Inflammatory macrophage (primary cell): Measurements from ENCODE around the gene MED8.

ENCODE experiments used
- DNase-seq, 2 donors: peaks; one replicate each; pipeline ENCODE4 v3.0.0-alpha.2; 2020 to 2022
- total RNA-seq, 18 experiments: gene quantifications; one replicate each; lab custom pipeline; 2026; ENCODE audit warnings: mixed read lengths in 6 of 18, inconsistent platforms in 2 of 18; lab: John Stamatoyannopoulos, UW

Gene MED8
- 20.9 to 68.5 (median 46.3) reads per million in 18 experiments for total RNA-seq

- peak; percentile 98 for DNase-seq
Observed at GRCh38 chr1:43389326-43390313, at the start of gene MED8, which contains the start of gene SZT2. MED8 (minus strand) TSS chr1:43389800; CDS start chr1:43389764, 36 bp downstream. SZT2 (plus strand) TSS chr1:43389899; CDS start chr1:43389969, 70 bp downstream.

- DNase-seq: no peak
Observed at GRCh38 chr1:43438953-43439581, 49.5 kb upstream of the MED8 start.

GRCh38 chr1:43438576-43438952, 49.0 kb upstream of the MED8 start:
- no peak for DNase-seq

GRCh38 chr1:43438006-43438405, 48.4 kb upstream of the MED8 start:
- DNase-seq: no peak

GRCh38 chr1:43437031-43437973, 47.7 kb upstream of the MED8 start:
- DNase-seq: no peak

- DNase-seq: no peak
Observed at GRCh38 chr1:43436371-43436770, 46.8 kb upstream of the MED8 start.

GRCh38 chr1:43435146-43436145, 45.8 kb upstream of the MED8 start:
- DNase-seq: no peak

GRCh38 chr1:43434256-43434655, 44.7 kb upstream of the MED8 start:
- no peak for DNase-seq

- no peak for DNase-seq
Observed at GRCh38 chr1:43432907-43433306, 43.3 kb upstream of the MED8 start.

GRCh38 chr1:43432171-43432860, 42.7 kb upstream of the MED8 start:
- no peak for DNase-seq

- no peak for DNase-seq
Observed at GRCh38 chr1:43431676-43432075, 42.1 kb upstream of the MED8 start.

- DNase-seq: no peak
Observed at GRCh38 chr1:43430831-43431230, 41.2 kb upstream of the MED8 start.

- DNase-seq: no peak
Observed at GRCh38 chr1:43427941-43428340, 38.3 kb upstream of the MED8 start.

- no peak for DNase-seq
Observed at GRCh38 chr1:43427524-43427923, 37.9 kb upstream of the MED8 start.

- DNase-seq: no peak
Observed at GRCh38 chr1:43426221-43426620, 36.6 kb upstream of the MED8 start.

- no peak for DNase-seq
Observed at GRCh38 chr1:43425045-43425444, 35.4 kb upstream of the MED8 start.

GRCh38 chr1:43423672-43424550, 34.3 kb upstream of the MED8 start:
- DNase-seq: no peak

GRCh38 chr1:43422995-43423671, 33.5 kb upstream of the MED8 start:
- no peak for DNase-seq
